Measurements from ENCODE around the gene TP53TG5.

The TP53TG5 gene

DNA sequence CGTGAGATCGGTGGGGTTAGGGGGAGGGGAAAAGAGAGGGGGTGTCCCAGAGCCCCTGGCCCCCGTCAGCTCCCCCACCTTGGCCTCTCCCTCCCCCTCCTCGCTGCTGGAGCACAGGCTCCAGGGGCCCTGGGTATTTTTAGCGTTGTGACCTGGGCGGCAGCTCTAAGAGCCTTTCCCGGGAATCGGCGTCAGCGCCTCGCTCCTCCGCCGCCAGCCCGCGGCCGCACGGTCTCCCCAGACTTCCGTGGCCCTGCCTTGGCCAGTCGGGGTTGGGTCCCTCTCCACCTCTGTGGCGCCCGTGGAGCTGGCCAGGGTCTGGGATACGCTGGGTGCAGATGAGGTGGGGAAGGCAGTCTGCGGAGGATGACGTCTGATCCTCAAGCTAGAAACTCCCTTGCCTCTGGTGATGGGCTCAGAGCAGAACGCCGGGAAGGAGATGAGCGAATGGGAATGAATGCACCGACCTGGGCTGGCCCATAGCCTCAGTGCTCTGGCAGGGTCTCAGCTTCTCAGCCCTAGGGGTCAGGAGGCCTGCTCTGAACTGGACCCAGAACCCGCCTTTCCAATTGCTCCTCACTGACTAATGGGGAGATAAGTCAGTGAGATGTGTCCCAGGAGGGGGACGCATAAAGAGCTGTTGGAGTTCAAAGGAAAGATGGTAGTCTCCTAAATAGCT lies 29.1 kb upstream of the TP53TG5 start:
- peak; percentile 48 for ATAC-seq
- TF ChIP-seq TCF4 (CRISPR knock-in tag; IDR thresholded peaks at IDR 0.05; ENCODE audit: borderline replicate concordance) = no peak
- no peak for TF ChIP-seq ISL1 (CRISPR knock-in tag; IDR thresholded peaks at IDR 0.05)
- TF ChIP-seq ARNTL (CRISPR knock-in tag; IDR thresholded peaks at IDR 0.05; ENCODE audit: borderline replicate concordance, low read depth) = no peak
- TF ChIP-seq, protein P1, sequence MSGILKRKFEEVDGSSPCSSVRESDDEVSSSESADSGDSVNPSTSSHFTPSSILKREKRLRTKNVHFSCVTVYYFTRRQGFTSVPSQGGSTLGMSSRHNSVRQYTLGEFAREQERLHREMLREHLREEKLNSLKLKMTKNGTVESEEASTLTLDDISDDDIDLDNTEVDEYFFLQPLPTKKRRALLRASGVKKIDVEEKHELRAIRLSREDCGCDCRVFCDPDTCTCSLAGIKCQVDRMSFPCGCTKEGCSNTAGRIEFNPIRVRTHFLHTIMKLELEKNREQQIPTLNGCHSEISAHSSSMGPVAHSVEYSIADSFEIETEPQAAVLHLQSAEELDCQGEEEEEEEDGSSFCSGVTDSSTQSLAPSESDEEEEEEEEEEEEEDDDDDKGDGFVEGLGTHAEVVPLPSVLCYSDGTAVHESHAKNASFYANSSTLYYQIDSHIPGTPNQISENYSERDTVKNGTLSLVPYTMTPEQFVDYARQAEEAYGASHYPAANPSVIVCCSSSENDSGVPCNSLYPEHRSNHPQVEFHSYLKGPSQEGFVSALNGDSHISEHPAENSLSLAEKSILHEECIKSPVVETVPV (CRISPR knock-in tag; IDR thresholded peaks at IDR 0.05) = no peak
- no peak for TF ChIP-seq ZNF565 (CRISPR knock-in tag; conservative IDR thresholded peaks at IDR 0.05; ENCODE audit: low read depth)
- no peak for TF ChIP-seq ESRRG (CRISPR knock-in tag; IDR thresholded peaks at IDR 0.05)
- TF ChIP-seq, protein P2, sequence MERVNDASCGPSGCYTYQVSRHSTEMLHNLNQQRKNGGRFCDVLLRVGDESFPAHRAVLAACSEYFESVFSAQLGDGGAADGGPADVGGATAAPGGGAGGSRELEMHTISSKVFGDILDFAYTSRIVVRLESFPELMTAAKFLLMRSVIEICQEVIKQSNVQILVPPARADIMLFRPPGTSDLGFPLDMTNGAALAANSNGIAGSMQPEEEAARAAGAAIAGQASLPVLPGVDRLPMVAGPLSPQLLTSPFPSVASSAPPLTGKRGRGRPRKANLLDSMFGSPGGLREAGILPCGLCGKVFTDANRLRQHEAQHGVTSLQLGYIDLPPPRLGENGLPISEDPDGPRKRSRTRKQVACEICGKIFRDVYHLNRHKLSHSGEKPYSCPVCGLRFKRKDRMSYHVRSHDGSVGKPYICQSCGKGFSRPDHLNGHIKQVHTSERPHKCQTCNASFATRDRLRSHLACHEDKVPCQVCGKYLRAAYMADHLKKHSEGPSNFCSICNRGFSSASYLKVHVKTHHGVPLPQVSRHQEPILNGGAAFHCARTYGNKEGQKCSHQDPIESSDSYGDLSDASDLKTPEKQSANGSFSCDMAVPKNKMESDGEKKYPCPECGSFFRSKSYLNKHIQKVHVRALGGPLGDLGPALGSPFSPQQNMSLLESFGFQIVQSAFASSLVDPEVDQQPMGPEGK (CRISPR knock-in tag; IDR thresholded peaks at IDR 0.05; ENCODE audit: borderline replicate concordance) = no peak
- TF ChIP-seq TOX (CRISPR knock-in tag; IDR thresholded peaks at IDR 0.05; ENCODE audit: borderline replicate concordance) = no peak
- TF ChIP-seq, protein P3, sequence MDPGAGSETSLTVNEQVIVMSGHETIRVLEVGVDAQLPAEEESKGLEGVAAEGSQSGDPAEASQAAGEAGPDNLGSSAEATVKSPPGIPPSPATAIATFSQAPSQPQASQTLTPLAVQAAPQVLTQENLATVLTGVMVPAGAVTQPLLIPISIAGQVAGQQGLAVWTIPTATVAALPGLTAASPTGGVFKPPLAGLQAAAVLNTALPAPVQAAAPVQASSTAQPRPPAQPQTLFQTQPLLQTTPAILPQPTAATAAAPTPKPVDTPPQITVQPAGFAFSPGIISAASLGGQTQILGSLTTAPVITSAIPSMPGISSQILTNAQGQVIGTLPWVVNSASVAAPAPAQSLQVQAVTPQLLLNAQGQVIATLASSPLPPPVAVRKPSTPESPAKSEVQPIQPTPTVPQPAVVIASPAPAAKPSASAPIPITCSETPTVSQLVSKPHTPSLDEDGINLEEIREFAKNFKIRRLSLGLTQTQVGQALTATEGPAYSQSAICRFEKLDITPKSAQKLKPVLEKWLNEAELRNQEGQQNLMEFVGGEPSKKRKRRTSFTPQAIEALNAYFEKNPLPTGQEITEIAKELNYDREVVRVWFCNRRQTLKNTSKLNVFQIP (CRISPR knock-in tag; IDR thresholded peaks at IDR 0.05; ENCODE audit: borderline replicate concordance, low read depth) = no peak
- TF ChIP-seq, protein P4, sequence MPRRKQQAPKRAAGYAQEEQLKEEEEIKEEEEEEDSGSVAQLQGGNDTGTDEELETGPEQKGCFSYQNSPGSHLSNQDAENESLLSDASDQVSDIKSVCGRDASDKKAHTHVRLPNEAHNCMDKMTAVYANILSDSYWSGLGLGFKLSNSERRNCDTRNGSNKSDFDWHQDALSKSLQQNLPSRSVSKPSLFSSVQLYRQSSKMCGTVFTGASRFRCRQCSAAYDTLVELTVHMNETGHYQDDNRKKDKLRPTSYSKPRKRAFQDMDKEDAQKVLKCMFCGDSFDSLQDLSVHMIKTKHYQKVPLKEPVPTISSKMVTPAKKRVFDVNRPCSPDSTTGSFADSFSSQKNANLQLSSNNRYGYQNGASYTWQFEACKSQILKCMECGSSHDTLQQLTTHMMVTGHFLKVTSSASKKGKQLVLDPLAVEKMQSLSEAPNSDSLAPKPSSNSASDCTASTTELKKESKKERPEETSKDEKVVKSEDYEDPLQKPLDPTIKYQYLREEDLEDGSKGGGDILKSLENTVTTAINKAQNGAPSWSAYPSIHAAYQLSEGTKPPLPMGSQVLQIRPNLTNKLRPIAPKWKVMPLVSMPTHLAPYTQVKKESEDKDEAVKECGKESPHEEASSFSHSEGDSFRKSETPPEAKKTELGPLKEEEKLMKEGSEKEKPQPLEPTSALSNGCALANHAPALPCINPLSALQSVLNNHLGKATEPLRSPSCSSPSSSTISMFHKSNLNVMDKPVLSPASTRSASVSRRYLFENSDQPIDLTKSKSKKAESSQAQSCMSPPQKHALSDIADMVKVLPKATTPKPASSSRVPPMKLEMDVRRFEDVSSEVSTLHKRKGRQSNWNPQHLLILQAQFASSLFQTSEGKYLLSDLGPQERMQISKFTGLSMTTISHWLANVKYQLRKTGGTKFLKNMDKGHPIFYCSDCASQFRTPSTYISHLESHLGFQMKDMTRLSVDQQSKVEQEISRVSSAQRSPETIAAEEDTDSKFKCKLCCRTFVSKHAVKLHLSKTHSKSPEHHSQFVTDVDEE (CRISPR knock-in tag; IDR thresholded peaks at IDR 0.05) = no peak
- TF ChIP-seq, protein P5, sequence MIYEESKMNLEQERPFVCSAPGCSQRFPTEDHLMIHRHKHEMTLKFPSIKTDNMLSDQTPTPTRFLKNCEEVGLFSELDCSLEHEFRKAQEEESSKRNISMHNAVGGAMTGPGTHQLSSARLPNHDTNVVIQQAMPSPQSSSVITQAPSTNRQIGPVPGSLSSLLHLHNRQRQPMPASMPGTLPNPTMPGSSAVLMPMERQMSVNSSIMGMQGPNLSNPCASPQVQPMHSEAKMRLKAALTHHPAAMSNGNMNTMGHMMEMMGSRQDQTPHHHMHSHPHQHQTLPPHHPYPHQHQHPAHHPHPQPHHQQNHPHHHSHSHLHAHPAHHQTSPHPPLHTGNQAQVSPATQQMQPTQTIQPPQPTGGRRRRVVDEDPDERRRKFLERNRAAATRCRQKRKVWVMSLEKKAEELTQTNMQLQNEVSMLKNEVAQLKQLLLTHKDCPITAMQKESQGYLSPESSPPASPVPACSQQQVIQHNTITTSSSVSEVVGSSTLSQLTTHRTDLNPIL (CRISPR knock-in tag; IDR thresholded peaks at IDR 0.05; ENCODE audit: low read depth) = no peak
- TF ChIP-seq ZFP30 (CRISPR knock-in tag; IDR thresholded peaks at IDR 0.05) = no peak
- no peak for TF ChIP-seq GLIS3 (CRISPR knock-in tag; IDR thresholded peaks at IDR 0.05)
- TF ChIP-seq RARB (CRISPR knock-in tag; IDR thresholded peaks at IDR 0.05) = no peak
- TF ChIP-seq ZNF8 (CRISPR knock-in tag; IDR thresholded peaks at IDR 0.05) = no peak
- TF ChIP-seq ZFP3 (CRISPR knock-in tag; IDR thresholded peaks at IDR 0.05) = no peak
- TF ChIP-seq BACH2 (CRISPR knock-in tag; IDR thresholded peaks at IDR 0.05; ENCODE audit: borderline replicate concordance) = no peak
- no peak for TF ChIP-seq SNAI2 (CRISPR knock-in tag; IDR thresholded peaks at IDR 0.05)
- TF ChIP-seq ZNF70 (CRISPR knock-in tag; IDR thresholded peaks at IDR 0.05) = no peak
- TF ChIP-seq ZC3H10 (CRISPR knock-in tag; IDR thresholded peaks at IDR 0.05) = no peak

DNA sequence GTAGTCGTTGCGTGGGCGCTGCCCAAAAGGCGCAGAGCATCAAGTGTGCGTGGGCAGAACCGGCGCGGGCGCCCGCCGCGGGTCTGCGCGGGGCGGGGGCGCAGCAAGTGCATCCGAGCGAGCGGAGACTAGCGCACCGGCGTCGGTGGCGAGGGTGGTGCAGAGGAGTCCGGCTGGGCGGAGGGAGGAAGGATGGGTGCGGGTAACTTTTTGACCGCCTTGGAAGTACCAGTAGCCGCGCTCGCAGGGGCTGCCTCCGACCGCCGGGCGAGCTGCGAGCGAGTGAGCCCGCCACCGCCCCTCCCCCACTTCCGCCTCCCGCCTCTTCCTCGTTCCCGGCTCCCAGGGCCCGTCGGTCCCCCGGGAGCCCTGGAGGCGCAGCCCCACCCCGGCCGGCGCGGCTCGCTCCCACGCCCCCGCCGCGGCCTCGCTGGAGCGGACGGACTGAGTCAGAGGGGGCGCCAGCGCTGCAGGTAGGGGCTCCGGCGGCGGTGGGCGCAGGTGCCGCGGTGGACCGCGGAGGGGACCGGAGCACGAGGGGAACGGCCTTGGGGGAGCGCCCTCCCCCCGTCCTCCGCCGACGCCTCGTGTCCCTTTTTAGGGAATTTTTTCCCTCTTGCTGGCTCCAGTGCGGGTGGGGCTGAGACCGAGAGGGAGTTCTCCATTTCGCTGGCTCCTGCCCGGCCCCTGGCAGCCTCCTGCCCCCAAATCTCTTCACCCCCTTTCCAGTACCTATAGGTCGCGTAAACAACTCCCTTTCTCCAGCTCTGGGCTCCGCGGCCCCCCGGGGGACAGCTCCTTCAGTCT lies 28.3 kb upstream of the TP53TG5 start:
- peak; percentile 64 for ATAC-seq
- TF ChIP-seq PPARA (CRISPR knock-in tag; IDR thresholded peaks at IDR 0.05; ENCODE audit: borderline replicate concordance) = no peak
